B cell (primary cell): ENCODE results near the gene ZNF214. TPM values are rescaled to one million over a fixed set of nuclear protein-coding genes. Genes with fewer than 3 reads are reported as not detected.
A peak's percentile ranks its signal among the peaks of the same experiment; 100 is the strongest.

Experiments used
- ATAC-seq: fragments of 200-7000 bp; cut with Tn5 transposase; one replicate; pipeline ENCODE4 v1.10.0; 2021; ENCODE audit warnings: low read depth, mild to moderate bottlenecking, moderate number of reproducible peaks, moderate library complexity
- CTCF ChIA-PET: fragments of 350-600 bp; sonication (Branson Sonifier 250); formaldehyde crosslinking; loops from one replicate; lab custom pipeline; 2021; ENCODE audit warnings: antibody characterized with exemption, inconsistent platforms; lab: Charles Lee
- POLR2A ChIA-PET: fragments of 350-600 bp; sonication (Branson Sonifier 250); formaldehyde crosslinking; loops from one replicate; lab custom pipeline; 2021; ENCODE audit warnings: antibody characterized with exemption; lab: Charles Lee
- DNase-seq: peaks from one replicate; pipeline ENCODE4 v3.0.0; 2013
- H2AFZ ChIP-seq: 2 replicates; pipeline ENCODE4 v1.6.1; 2012; ENCODE audit warnings: mild to moderate bottlenecking, low read depth, low read length; ENCODE audit not compliant: insufficient read depth, poor library complexity, severe bottlenecking
- H3K27ac ChIP-seq, 2 donors: 1 replicate in 1 of 2; 2 replicates in 1 of 2; pipeline ENCODE4 v1.5.1; 2012 to 2013; ENCODE audit warnings: low read length in 2 of 2, mild to moderate bottlenecking in 2 of 2, moderate library complexity in 1 of 2
- H3K27me3 ChIP-seq, 4 experiments: fragments of 200-600 bp in 1 of 4; sonication (generic) in 1 of 4; replicated peaks in 1 of 4; 1 replicate in 2 of 4; 2 replicates in 2 of 4; pipeline versions ENCODE4 v1.6.1 to v1.7.0; 2013 to 2016; ENCODE audit warnings: low read length in 3 of 4, mild to moderate bottlenecking in 2 of 4, mixed read lengths in 1 of 4, moderate library complexity in 1 of 4; ENCODE audit not compliant: insufficient read depth in 4 of 4, control insufficient read depth in 3 of 4; ENCODE audit errors: control extremely low read depth in 1 of 4
- H3K36me3 ChIP-seq, 2 experiments: replicated peaks in 1 of 2; 1 replicate in 1 of 2; 2 replicates in 1 of 2; pipeline versions ENCODE4 v1.6.1 to v1.7.1; 2013; ENCODE audit warnings: low read length in 1 of 2; ENCODE audit not compliant: insufficient read depth in 2 of 2, control insufficient read depth in 1 of 2; ENCODE audit errors: control extremely low read depth in 1 of 2, extremely low read depth in 1 of 2
- H3K4me1 ChIP-seq, 2 donors: fragments of 200-600 bp in 1 of 2; sonication (generic) in 1 of 2; 1 replicate in 1 of 2; 2 replicates in 1 of 2; pipeline versions ENCODE4 v1.5.1 to v1.6.1; 2013 to 2017; ENCODE audit warnings: low read length in 2 of 2; ENCODE audit not compliant: control insufficient read depth in 2 of 2, insufficient read depth in 2 of 2
- H3K4me2 ChIP-seq: replicated peaks from 2 replicates; pipeline ENCODE3; 2012; ENCODE audit warnings: mild to moderate bottlenecking, low read depth, low read length; ENCODE audit not compliant: poor library complexity, severe bottlenecking
- H3K4me3 ChIP-seq, 5 experiments: fragments of 200-600 bp in 1 of 5; sonication (generic) in 1 of 5; 1 replicate in 3 of 5; 2 replicates in 2 of 5; pipeline versions ENCODE4 v1.5.1 to v1.7.0; 2011 to 2016; ENCODE audit warnings: low read length in 4 of 5, mild to moderate bottlenecking in 4 of 5, low read depth in 2 of 5, control low read depth in 1 of 5, moderate library complexity in 1 of 5; ENCODE audit not compliant: insufficient read depth in 1 of 5; ENCODE audit errors: control extremely low read depth in 1 of 5, extremely low read depth in 1 of 5
- H3K79me2 ChIP-seq: fragments of 200-600 bp; sonication (generic); one replicate; pipeline ENCODE4 v1.6.0; 2016; ENCODE audit warnings: low read length; ENCODE audit not compliant: control insufficient read depth, insufficient read depth
- H3K9ac ChIP-seq: fragments of 200-600 bp; sonication (generic); 2 replicates; pipeline ENCODE4 v1.6.1; 2017; ENCODE audit warnings: mild to moderate bottlenecking, low read length, moderate library complexity
- H3K9me3 ChIP-seq, 3 donors: one replicate each; pipeline versions ENCODE4 v1.6.1 to v1.7.1; 2013; ENCODE audit warnings: low read length in 2 of 3; ENCODE audit not compliant: control insufficient read depth in 2 of 3, insufficient read depth in 1 of 3; ENCODE audit errors: control extremely low read depth in 1 of 3
- H4K20me1 ChIP-seq: 2 replicates; pipeline ENCODE4 v1.6.0; 2012; ENCODE audit warnings: mild to moderate bottlenecking, low read length; ENCODE audit not compliant: insufficient read depth, control insufficient read depth, poor library complexity, severe bottlenecking
- H3K27ac Mint-ChIP-seq: one replicate; pipeline ENCODE4 v1.8.0; 2021; ENCODE audit warnings: mixed read lengths
- H3K27me3 Mint-ChIP-seq: one replicate; pipeline ENCODE4 v1.8.0; 2021; ENCODE audit warnings: mixed read lengths
- H3K4me1 Mint-ChIP-seq: one replicate; pipeline ENCODE4 v1.8.0; 2021; ENCODE audit warnings: mixed read lengths
- H3K4me3 Mint-ChIP-seq: one replicate; pipeline ENCODE4 v1.8.0; 2021; ENCODE audit warnings: mixed read lengths
- H3K9me3 Mint-ChIP-seq: one replicate; pipeline ENCODE4 v1.8.0; 2022; ENCODE audit warnings: mixed read lengths; ENCODE audit not compliant: insufficient read depth
- EZH2 ChIP-seq: IDR thresholded peaks from 2 replicates; pipeline ENCODE4 v1.6.1; 2012; ENCODE audit warnings: borderline replicate concordance, low read depth, mild to moderate bottlenecking, moderate library complexity, low read length; ENCODE audit not compliant: insufficient read depth, poor library complexity, severe bottlenecking
- WGBS: methylation state at CpG from one replicate; pipeline ENCODE4 v1.1.5; 2013; ENCODE audit warnings: missing lambda C conversion rate; ENCODE audit not compliant: insufficient coverage; 5-methylcytosine and 5-hydroxymethylcytosine counted together
- intact Hi-C: fragments of 100-400 bp; cut with micrococcal nuclease; formaldehyde crosslinking; loops from one replicate; pipeline ENCODE4 v1.10.0; 2022
- polyA plus RNA-seq: library from polyadenylated mRNA; depleted of rRNA; stranded (reverse); fragments of >200 nt; gene quantifications from 2 replicates; pipeline ENCODE4 v1.2.3, GENCODE V29; 2012
- total RNA-seq, 2 donors: library from RNA; stranded (reverse); fragments of 120-200 nt in 1 of 2; gene quantifications; 1 replicate in 1 of 2; 2 replicates in 1 of 2; pipeline versions ENCODE4 v1.2.3 to v1.2.4, GENCODE V29; 2013 to 2022
- TF ChIP-seq, protein P1 (sequence below): fragments of 200-600 bp; IDR thresholded peaks from one replicate; pipeline ENCODE4 v1.8.0; 2022; ENCODE audit warnings: antibody characterized with exemption, mild to moderate bottlenecking

ZNF214 gene
- total and polyA plus RNA-seq, 2 donors (not counting 1 experiment from before 2014, with no cell fraction given) = not detected

GRCh38 chr11:7019500-7020182, 505 bp downstream of the ZNF214 start:
- POLR2A ChIA-PET = no interaction called here

GRCh38 chr11:7016011-7016410, 4.1 kb downstream of the ZNF214 start:
- TF ChIP-seq EZH2 = no peak
- TF ChIP-seq, protein P1, sequence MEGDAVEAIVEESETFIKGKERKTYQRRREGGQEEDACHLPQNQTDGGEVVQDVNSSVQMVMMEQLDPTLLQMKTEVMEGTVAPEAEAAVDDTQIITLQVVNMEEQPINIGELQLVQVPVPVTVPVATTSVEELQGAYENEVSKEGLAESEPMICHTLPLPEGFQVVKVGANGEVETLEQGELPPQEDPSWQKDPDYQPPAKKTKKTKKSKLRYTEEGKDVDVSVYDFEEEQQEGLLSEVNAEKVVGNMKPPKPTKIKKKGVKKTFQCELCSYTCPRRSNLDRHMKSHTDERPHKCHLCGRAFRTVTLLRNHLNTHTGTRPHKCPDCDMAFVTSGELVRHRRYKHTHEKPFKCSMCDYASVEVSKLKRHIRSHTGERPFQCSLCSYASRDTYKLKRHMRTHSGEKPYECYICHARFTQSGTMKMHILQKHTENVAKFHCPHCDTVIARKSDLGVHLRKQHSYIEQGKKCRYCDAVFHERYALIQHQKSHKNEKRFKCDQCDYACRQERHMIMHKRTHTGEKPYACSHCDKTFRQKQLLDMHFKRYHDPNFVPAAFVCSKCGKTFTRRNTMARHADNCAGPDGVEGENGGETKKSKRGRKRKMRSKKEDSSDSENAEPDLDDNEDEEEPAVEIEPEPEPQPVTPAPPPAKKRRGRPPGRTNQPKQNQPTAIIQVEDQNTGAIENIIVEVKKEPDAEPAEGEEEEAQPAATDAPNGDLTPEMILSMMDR = no peak
- H4K20me1 ChIP-seq = no peaks in the 10 kb centered on the region
- peaks cover 19% of the 10 kb centered on the region for H3K27me3 Mint-ChIP-seq
- H3K27ac Mint-ChIP-seq = no peak overlapping the region
- H3K4me1 ChIP-seq = peaks cover 4 to 12% of the 10 kb centered on the region in 2 donors
- ATAC-seq = no peak
- intact Hi-C loops = no loop called here
- DNase-seq = no peak
- no peak overlapping the region for H3K9ac ChIP-seq
- no peak overlapping the region for H3K4me3 Mint-ChIP-seq
- H3K27ac ChIP-seq = no peak overlapping the region
- CTCF ChIA-PET = no interaction called here
- peaks cover 0 to 5% (median under 1%) of the 10 kb centered on the region in 3 donors for H3K9me3 ChIP-seq
- no peak overlapping the region for H2AFZ ChIP-seq
- POLR2A ChIA-PET = no interaction called here
- no peak overlapping the region for H3K4me2 ChIP-seq
- H3K36me3 ChIP-seq = no peaks in the 10 kb centered on the region
- no peaks in the 10 kb centered on the region for H3K79me2 ChIP-seq
- H3K27me3 ChIP-seq = peaks cover 0 to 19% (median 7%) of the 10 kb centered on the region in 4 experiments
- H3K9me3 Mint-ChIP-seq = no peaks in the 10 kb centered on the region
- H3K4me1 Mint-ChIP-seq = peaks cover 10% of the 10 kb centered on the region
- H3K4me3 ChIP-seq = no peak overlapping the region
- no CpG with 5 or more reads among the region's 1 CpG for WGBS

More at GRCh38 chr11:7019500-7020182, 505 bp downstream of the ZNF214 start:
- H3K4me3 ChIP-seq = peak overlapping the region in 2 of 5 experiments; percentile 16 to 21
- H3K9me3 Mint-ChIP-seq = no peaks in the 10 kb centered on the region
- H3K79me2 ChIP-seq = no peaks in the 10 kb centered on the region
- H3K9ac ChIP-seq = no peak overlapping the region
- H3K4me3 Mint-ChIP-seq = peak overlapping the region; percentile 73
- no peaks in the 10 kb centered on the region for H3K36me3 ChIP-seq
- ATAC-seq (no peak), DNase-seq (no peak)
- H3K27ac ChIP-seq = no peak overlapping the region
- peaks cover 33% of the 10 kb centered on the region for H3K27me3 Mint-ChIP-seq
- H3K4me2 ChIP-seq = peak overlapping the region; percentile 49
- no peak overlapping the region for H3K27ac Mint-ChIP-seq
- CTCF ChIA-PET = no interaction called here
- H3K9me3 ChIP-seq = peaks cover 0 to 5% (median 1%) of the 10 kb centered on the region in 3 donors
- H3K4me1 Mint-ChIP-seq = peaks cover 11% of the 10 kb centered on the region
- WGBS = 7% methylated on average over 26 of the region's 26 CpGs
- peaks cover 4 to 12% of the 10 kb centered on the region in 2 donors for H3K4me1 ChIP-seq
- TF ChIP-seq, protein P1 = no peak
- TF ChIP-seq EZH2 = no peak
- H4K20me1 ChIP-seq = no peaks in the 10 kb centered on the region
- peak overlapping the region; percentile 52 for H2AFZ ChIP-seq
- H3K27me3 ChIP-seq = peaks cover 0 to 30% (median 19%) of the 10 kb centered on the region in 4 experiments
- intact Hi-C loops = no loop called here
